CD14-positive monocyte (primary cell): ENCODE results near the gene FGFR4. TPM values are rescaled to one million over a fixed set of nuclear protein-coding genes. Genes with fewer than 3 reads are reported as not detected.
A peak's percentile ranks its signal among the peaks of the same experiment; 100 is the strongest.

Experiments
- DNase-seq, 3 donors: peaks; one replicate each; pipeline ENCODE4 v3.0.0-alpha.2; 2011 to 2022
- H2AFZ ChIP-seq: 2 replicates; pipeline ENCODE4 v1.6.0; 2012; ENCODE audit warnings: mild to moderate bottlenecking, low read depth, low read length, inconsistent platforms; ENCODE audit not compliant: insufficient read depth, poor library complexity, severe bottlenecking
- H3K27ac ChIP-seq, 2 donors: 1 replicate in 1 of 2; 2 replicates in 1 of 2; pipeline ENCODE4 v1.5.1; 2012 to 2013; ENCODE audit warnings: low read length in 2 of 2, control low read depth in 1 of 2, inconsistent platforms in 1 of 2, low read depth in 1 of 2, mild to moderate bottlenecking in 1 of 2
- H3K27me3 ChIP-seq, 2 donors: one replicate each; pipeline versions ENCODE4 v1.6.0 to v1.6.1; 2011 to 2013; ENCODE audit warnings: low read length in 2 of 2; ENCODE audit not compliant: control insufficient read depth in 2 of 2, insufficient read depth in 2 of 2
- H3K36me3 ChIP-seq, 2 donors: replicated peaks in 1 of 2; 1 replicate in 1 of 2; 2 replicates in 1 of 2; pipeline versions ENCODE4 v1.5.1 to v1.6.1; 2012 to 2013; ENCODE audit warnings: low read length in 2 of 2, control low read depth in 1 of 2, inconsistent platforms in 1 of 2, mild to moderate bottlenecking in 1 of 2; ENCODE audit not compliant: insufficient read depth in 2 of 2, control insufficient read depth in 1 of 2
- H3K4me1 ChIP-seq, 2 donors: 1 replicate in 1 of 2; 2 replicates in 1 of 2; pipeline versions ENCODE4 v1.5.1 to v1.6.1; 2012 to 2013; ENCODE audit warnings: low read length in 2 of 2, control low read depth in 1 of 2, inconsistent platforms in 1 of 2, mild to moderate bottlenecking in 1 of 2, moderate library complexity in 1 of 2; ENCODE audit not compliant: insufficient read depth in 2 of 2, control insufficient read depth in 1 of 2
- H3K4me2 ChIP-seq: replicated peaks from 2 replicates; pipeline ENCODE3; 2012; ENCODE audit warnings: low read length, moderate library complexity, mild to moderate bottlenecking; ENCODE audit not compliant: poor library complexity, severe bottlenecking; ENCODE audit errors: extremely low read depth
- H3K4me3 ChIP-seq, 3 experiments: fragments of 200-600 bp in 1 of 3; sonication (generic) in 1 of 3; replicated peaks in 1 of 3; 1 replicate in 2 of 3; 2 replicates in 1 of 3; pipeline ENCODE4 v1.5.1; 2011 to 2013; ENCODE audit warnings: low read length in 3 of 3, mild to moderate bottlenecking in 3 of 3, control low read depth in 2 of 3, low read depth in 2 of 3, inconsistent platforms in 1 of 3, moderate library complexity in 1 of 3
- H3K79me2 ChIP-seq: 2 replicates; pipeline ENCODE4 v1.6.0; 2012; ENCODE audit warnings: mild to moderate bottlenecking, control low read depth, inconsistent platforms, low read length, moderate library complexity; ENCODE audit not compliant: insufficient read depth
- H3K9ac ChIP-seq: 2 replicates; pipeline ENCODE4 v1.6.0; 2017; ENCODE audit warnings: low read length, mild to moderate bottlenecking; ENCODE audit not compliant: insufficient read depth, poor library complexity, severe bottlenecking
- H3K9me3 ChIP-seq, 2 donors: replicated peaks in 1 of 2; 1 replicate in 1 of 2; 2 replicates in 1 of 2; pipeline versions ENCODE4 v1.5.1 to v1.6.1; 2012 to 2013; ENCODE audit warnings: low read length in 2 of 2, control low read depth in 1 of 2; ENCODE audit not compliant: control insufficient read depth in 1 of 2, insufficient read depth in 1 of 2
- H4K20me1 ChIP-seq: 2 replicates; pipeline ENCODE4 v1.6.0; 2012; ENCODE audit warnings: mild to moderate bottlenecking, low read length, control low read depth, moderate library complexity; ENCODE audit not compliant: insufficient read depth
- H3K27ac Mint-ChIP-seq, 7 donors: one replicate each; pipeline ENCODE4 v1.8.0; 2020; ENCODE audit warnings: mild to moderate bottlenecking in 7 of 7, mixed read lengths in 7 of 7, moderate library complexity in 6 of 7, inconsistent platforms in 2 of 7
- H3K27me3 Mint-ChIP-seq, 3 donors: one replicate each; pipeline ENCODE4 v1.8.0; 2021 to 2022; ENCODE audit warnings: low read depth in 3 of 3, mild to moderate bottlenecking in 3 of 3, mixed read lengths in 3 of 3, moderate library complexity in 3 of 3, inconsistent platforms in 1 of 3
- H3K36me3 Mint-ChIP-seq, 2 donors: one replicate each; pipeline ENCODE4 v1.8.0; 2020; ENCODE audit warnings: mixed read lengths in 2 of 2, inconsistent platforms in 1 of 2, mild to moderate bottlenecking in 1 of 2
- H3K4me1 Mint-ChIP-seq: one replicate; pipeline ENCODE4 v1.8.0; 2020; ENCODE audit warnings: mild to moderate bottlenecking, mixed read lengths
- H3K4me3 Mint-ChIP-seq, 2 donors: one replicate each; pipeline ENCODE4 v1.8.0; 2020; ENCODE audit warnings: mild to moderate bottlenecking in 2 of 2, mixed read lengths in 2 of 2, moderate library complexity in 1 of 2
- H3K9me3 Mint-ChIP-seq, 7 donors: one replicate each; pipeline ENCODE4 v1.8.0; 2020 to 2022; ENCODE audit warnings: mixed read lengths in 7 of 7, mild to moderate bottlenecking in 6 of 7, moderate library complexity in 6 of 7, inconsistent platforms in 2 of 7
- WGBS: methylation state at CpG from one replicate; pipeline ENCODE4 v1.1.5; 2013; ENCODE audit warnings: missing lambda C conversion rate; ENCODE audit not compliant: insufficient coverage; 5-methylcytosine and 5-hydroxymethylcytosine counted together
- intact Hi-C, 2 donors: fragments of 100-400 bp; cut with micrococcal nuclease; formaldehyde crosslinking; loops; one replicate each; pipeline versions ENCODE4 v1.15.0 to v1.15.1; 2023
- polyA plus RNA-seq, 3 donors: library from polyadenylated mRNA; depleted of rRNA in 1 of 3; unstranded in 2 of 3; stranded (reverse) in 1 of 3; fragments of 300-500 nt in 2 of 3; fragments of >200 nt in 1 of 3; fragmentation: Illumina TruSeq in 2 of 3; gene quantifications; 1 replicate in 2 of 3; 2 replicates in 1 of 3; pipeline ENCODE4 v1.2.3, GENCODE V29; 2012 to 2021
- TF ChIP-seq, protein P1 (sequence below): fragments of 200-600 bp; IDR thresholded peaks from one replicate; pipeline ENCODE4 v1.8.0; 2022; ENCODE audit warnings: antibody characterized with exemption, mild to moderate bottlenecking

Gene FGFR4
- polyA plus RNA-seq, 3 donors, result 0.39 TPM; not detected in 2

DNA sequence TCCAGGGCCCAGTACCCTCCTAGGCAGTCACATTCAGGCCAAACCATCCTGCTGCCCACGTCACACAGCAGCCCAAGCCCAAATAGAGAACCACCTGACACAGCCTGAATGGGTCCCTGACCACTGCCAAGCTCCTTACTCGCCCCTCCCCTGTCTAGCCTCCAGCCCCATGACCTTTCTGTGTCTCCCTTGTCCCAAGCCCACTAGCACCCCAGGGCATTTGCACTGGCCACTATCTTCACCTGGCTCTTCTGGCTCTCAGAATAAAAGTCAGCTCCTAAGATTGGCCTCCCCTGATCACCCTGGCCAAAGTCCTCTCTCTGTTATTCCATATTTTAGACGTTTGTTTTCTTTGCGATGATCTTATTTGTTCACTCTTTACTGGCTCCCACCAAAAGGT, 20.4 kb downstream of the FGFR4 start:
- Histone ChIP-seq H4K20me1 (no peaks in the 10 kb centered on the region), H2AFZ (no peak overlapping the region), H3K27me3 (no peaks in the 10 kb centered on the region), H3K36me3 (no peaks in the 10 kb centered on the region), H3K9ac (no peak overlapping the region), H3K27ac (no peak overlapping the region), H3K4me1 (no peaks in the 10 kb centered on the region), H3K9me3 (no peaks in the 10 kb centered on the region), H3K79me2 (no peaks in the 10 kb centered on the region), H3K4me3 (no peak overlapping the region), H3K4me2 (no peak overlapping the region)
- Mint-ChIP-seq H3K27ac (no peak overlapping the region), H3K9me3 (peaks cover 0 to 3% (median 0%) of the 10 kb centered on the region in 7 donors), H3K4me1 (peaks cover 4% of the 10 kb centered on the region), H3K36me3 (no peaks in the 10 kb centered on the region), H3K27me3 (peaks cover 3 to 4% (median 4%) of the 10 kb centered on the region in 3 donors), H3K4me3 (no peak overlapping the region)
- intact Hi-C loops, result no loop called here
- peak in 1 of 3 donors; percentile 1 for DNase-seq
- 84% methylated on average over 4 of the region's 4 CpGs for WGBS
- TF ChIP-seq, protein P1, sequence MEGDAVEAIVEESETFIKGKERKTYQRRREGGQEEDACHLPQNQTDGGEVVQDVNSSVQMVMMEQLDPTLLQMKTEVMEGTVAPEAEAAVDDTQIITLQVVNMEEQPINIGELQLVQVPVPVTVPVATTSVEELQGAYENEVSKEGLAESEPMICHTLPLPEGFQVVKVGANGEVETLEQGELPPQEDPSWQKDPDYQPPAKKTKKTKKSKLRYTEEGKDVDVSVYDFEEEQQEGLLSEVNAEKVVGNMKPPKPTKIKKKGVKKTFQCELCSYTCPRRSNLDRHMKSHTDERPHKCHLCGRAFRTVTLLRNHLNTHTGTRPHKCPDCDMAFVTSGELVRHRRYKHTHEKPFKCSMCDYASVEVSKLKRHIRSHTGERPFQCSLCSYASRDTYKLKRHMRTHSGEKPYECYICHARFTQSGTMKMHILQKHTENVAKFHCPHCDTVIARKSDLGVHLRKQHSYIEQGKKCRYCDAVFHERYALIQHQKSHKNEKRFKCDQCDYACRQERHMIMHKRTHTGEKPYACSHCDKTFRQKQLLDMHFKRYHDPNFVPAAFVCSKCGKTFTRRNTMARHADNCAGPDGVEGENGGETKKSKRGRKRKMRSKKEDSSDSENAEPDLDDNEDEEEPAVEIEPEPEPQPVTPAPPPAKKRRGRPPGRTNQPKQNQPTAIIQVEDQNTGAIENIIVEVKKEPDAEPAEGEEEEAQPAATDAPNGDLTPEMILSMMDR, result no peak

DNA sequence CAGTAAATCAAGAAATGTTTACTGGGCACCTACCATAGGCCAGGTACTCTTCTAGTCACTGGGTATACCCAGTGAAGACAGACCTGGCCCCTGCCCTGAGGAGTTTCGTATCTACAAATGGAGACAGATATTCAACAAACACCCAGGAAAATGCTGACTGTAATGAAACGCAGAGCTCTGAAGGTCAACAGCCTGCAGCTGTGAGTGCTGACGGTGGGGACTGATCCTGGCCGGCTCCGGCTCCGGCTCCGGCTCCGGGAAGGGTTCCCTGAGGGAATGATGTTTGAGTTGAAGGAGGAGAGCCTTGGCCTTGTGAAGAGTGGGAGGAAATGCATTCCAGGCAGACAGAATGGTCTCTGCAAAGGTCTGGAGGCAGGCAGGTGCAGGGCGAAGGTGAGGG, 23.1 kb downstream of the FGFR4 start:
- H3K36me3 ChIP-seq, result no peaks in the 10 kb centered on the region
- Mint-ChIP-seq H3K4me1 (peaks cover 14% of the 10 kb centered on the region), H3K4me3 (no peak overlapping the region), H3K27me3 (peaks cover 0 to 4% (median 3%) of the 10 kb centered on the region in 3 donors), H3K9me3 (no peaks in the 10 kb centered on the region), H3K27ac (no peak overlapping the region), H3K36me3 (no peaks in the 10 kb centered on the region)
- no peak overlapping the region for H2AFZ ChIP-seq
- no peaks in the 10 kb centered on the region for H3K27me3 ChIP-seq
- no peak overlapping the region for H3K4me3 ChIP-seq
- no peaks in the 10 kb centered on the region for H3K79me2 ChIP-seq
- no peak overlapping the region for H3K4me2 ChIP-seq
- 97% methylated on average over 9 of the region's 9 CpGs for WGBS
- H3K27ac ChIP-seq, result no peak overlapping the region
- no peak for DNase-seq
- no peaks in the 10 kb centered on the region for H3K9me3 ChIP-seq
- peaks cover 11% of the 10 kb centered on the region in 2 donors for H3K4me1 ChIP-seq
- intact Hi-C loops, result loop anchor here in 1 of 2 donors (5.0 kb wide), 1 partner anchor 72 kb away; no protein-coding TSS in a partner anchor
- H3K9ac ChIP-seq, result no peak overlapping the region
- H4K20me1 ChIP-seq, result no peaks in the 10 kb centered on the region
- TF ChIP-seq, protein P1, result no peak
